ENCODE measurements around the gene DOCK4.
A peak's percentile ranks its signal among the peaks of the same experiment; 100 is the strongest.

DOCK4 gene

DNA sequence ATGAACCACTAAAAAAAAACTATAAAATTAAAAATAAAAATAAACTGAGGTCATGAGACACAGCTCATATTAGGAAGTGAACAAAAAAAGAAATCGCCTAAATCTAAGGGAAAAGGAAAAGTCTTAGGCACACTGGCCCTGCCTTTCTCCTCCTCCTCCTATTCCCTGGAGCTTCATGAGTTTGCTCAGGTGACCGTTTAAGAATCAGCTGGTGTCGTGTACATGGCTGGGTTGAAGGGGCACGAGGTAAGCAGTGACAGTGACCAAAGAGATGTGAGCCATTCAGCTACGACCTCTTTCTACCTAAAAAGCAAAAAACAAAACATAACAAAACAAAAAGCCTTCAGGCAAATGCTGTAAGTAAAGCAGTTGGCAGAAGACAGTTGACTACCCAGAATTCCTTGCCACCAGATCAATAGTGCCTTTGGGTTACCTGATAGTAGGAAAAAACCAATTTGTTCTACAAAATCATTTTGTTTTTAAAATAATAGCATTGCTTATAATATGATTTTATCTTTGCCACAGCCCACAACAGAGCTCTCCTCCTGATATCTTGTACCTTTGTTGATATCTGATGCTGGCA lies 135.4 kb downstream of the DOCK4 start:
- no peak for DNase-seq

DNA sequence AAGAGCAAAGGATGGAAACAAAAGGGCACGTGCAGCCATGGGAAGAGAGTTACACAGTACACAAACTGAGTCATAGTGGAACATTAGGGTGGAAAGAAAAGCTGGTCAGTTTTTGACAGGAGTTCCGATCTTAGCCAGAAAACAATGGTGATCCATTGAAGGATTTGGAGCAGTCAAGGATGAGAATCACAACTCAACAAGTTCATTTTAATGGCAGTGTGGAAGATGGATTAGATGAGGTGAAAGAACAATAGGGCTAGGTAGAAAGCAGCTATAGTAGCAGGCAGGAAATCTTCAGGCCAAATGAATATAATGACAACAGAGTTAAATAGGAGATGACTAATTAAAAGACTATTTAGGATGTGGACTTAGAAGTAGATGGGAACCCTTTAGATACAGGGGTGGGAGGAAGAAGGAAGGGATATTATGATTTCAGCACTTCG lies 136.3 kb downstream of the DOCK4 start:
- DNase-seq: no peak

DNA sequence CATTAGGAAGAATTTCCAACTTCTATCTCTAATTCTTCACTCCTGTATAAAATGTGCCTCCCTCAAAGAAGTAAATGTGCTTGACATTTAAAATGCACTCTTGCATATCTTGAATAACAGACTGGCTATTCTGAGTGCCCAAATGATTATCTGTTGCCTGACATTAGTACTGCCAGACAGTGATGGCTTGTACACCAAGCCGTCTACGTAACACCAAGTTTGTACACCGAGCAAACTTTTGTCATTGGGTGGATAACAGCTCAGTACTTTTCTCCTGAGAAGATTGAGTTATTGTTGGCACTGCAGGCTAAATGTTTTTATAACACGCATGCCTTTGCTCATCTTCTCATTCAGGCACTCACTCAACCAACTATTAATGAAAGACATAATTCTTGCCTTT lies 137.2 kb downstream of the DOCK4 start:
- no peak for DNase-seq

DNA sequence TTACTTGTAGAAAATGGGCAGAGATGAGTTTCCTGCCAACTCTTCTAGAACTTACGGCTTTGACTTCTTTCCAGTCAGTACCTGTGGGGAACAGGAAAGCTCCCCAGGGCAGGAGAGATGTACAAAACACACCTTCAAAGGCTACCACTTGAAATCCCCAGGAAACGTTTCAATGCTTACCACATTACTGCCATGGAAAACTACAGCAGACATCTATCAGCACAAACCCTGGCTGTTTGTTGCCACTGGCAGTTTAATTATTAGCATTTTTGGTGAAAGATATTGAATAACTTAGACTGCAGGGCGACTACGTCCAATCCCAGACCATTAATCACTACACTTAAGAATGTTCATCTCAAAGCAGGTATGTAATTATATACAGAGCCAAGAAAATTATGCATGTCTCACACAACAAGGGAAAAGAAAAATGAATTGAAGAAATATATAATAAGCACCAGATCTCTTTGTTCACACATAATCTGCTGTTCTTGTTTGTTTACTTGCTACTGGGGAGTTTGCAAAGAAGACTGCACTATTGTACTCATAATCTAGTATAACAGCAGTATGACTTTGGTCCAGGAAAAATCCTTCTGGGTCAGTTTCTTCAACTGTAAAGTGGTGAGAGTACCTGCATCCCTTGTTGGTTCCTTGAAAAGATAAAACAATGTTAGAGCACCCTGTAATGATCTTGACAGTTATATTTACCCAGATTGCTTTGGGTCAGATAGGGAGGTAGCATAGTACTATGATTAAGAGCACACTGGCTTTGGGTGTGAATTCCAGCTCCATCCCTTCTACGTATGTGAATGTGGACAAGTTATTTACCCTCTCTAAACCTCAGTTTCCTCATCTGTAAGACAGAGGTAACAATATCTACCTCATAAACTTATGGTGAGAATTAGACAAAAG lies 138.3 kb downstream of the DOCK4 start:
- no peak for DNase-seq

DNA sequence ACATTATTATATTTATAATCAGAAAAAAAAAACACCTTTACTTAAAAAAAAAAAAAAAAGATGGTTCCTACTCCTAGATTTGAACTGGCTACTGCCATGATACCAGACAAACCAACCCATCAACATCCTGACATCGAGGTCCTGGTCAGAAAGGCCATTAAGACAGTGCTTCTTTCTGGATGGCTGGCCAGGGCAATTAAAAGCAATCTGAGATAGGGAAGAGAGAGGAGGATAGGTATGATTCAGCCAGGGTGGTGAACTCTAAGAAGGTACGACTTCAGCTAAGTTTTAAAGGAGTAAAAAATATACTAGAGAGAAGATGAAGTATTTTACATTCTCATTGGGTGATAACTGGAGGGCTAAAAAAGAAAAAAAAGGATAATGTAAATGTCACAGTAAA lies 139.0 kb downstream of the DOCK4 start:
- no peak for DNase-seq

DNA sequence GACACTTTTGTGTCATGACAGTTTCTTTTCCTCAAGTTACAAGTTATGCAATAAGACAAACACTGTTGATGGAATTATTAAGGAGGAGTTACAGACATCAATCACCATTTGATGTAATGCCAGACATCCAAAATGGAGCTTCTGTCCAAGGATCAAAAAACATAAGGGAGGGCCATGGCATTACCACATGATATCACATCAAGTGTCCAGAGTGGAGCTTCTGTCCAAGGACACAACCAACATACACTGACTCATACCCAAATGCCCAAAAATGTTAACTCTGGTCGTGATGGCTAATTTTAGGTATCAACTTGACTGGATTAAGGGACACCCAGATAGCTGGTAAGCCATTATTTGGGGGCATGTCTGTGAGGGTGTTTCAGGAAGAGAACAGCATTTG lies 140.4 kb downstream of the DOCK4 start:
- DNase-seq: no peak

DNA sequence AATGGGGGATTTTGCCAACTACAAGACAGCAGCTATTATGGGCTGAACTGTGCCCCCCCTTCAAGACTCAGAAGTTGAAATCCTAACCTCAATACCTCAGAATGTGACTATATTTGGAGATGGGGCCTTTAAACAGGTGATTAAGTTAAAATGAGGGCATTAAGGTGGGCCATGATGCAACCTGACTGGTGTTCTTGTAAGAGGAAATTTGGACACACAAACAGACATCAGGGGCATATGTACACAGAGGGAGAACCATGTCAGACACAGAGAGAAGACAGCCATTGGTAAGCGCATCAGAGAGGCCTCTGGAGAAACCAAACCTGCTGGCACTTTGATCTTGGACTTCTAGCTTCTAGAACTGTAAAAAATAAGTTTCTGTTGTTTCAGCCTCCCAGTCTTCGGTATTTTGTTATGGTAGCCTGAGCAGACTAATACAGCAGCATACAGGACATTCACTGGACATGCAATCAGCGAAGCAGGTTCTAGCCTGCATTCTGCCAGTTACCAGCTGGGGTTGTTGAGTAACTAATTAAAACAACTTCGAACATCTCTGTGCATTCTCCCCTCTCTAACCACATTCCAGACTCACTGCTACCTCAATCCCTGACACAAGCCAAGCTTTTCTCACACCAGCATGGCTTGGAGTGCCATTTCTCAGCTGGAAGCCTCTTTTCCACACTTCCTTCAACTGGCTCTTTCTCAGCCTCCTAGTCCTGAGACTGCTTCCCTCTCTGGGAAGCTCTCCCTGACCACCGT lies 141.4 kb downstream of the DOCK4 start:
- DNase-seq: no peak

DNA sequence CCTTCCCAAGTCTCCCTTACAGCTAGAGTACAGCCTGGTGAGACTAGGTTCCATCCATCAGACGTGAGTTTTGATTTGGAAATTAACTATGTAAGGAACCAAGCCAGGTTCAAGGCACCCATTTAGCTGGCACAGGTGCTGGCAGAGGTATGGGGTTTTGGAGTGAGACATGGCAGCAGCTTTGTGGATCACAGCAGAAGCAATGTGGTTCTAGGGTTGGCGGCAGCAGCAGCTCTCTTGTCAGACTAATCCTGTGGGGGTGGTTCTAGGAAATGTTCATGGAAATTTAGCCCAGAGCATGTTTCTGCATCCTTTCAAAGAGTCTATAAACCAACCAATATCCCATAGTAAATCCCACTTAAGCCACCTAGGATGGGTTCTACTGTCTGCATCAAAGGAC lies 142.2 kb downstream of the DOCK4 start:
- no peak for DNase-seq

DNA sequence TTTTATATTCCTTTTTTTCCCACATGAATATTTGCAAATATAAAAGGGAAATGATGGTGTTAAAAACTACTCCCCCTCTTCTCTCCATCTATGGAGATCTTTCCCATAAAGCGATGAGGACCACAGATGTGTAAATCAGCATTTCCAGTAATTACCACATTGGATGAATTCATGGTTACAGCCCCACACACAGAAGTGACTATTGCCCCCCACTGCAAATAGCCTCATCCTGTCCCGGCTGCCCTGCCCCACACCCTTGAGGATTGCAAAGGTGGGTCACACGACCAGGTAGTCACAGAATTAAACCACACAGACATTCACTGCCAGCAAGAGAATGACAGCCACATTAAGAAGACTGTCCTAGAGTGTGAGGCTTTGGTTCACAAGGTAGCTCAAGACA lies 145.1 kb downstream of the DOCK4 start:
- no peak for DNase-seq

DNA sequence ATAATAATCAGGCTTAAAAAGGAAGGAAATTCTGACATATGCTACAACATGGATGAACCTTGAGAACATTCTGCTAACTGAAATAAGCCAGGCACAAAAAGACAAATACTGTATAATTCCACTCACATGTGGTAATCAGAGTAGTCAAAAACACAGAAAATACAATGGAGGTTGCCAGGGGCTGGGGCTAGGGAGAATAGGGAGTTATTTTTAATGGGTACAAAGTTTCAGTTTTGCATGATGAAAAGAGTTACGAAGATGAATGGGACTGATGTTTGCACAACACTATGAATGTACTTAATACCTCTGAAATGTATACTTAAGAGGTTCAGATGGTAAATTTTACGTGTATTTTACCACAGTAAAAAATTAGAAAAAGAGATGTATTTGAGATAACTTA lies 145.6 kb downstream of the DOCK4 start:
- DNase-seq: no peak

DNA sequence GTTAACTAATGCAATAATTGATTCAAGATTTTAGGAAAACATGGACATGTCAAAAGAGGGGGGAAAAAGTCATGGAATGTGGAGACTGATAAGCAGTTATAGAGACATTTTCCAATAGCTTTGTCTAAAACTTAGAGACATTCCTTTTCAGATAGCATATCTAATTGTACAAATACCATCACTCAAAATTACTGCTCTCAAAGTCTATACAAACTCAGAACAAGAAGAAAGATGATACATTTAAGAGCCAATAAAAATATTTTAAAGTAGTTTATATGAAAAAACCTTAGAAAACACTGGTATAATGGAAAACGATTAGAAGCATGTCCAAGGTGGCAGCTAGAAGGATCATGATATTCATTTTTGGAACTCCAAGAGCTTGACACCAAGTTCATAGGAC lies 146.5 kb downstream of the DOCK4 start:
- no peak for DNase-seq

DNA sequence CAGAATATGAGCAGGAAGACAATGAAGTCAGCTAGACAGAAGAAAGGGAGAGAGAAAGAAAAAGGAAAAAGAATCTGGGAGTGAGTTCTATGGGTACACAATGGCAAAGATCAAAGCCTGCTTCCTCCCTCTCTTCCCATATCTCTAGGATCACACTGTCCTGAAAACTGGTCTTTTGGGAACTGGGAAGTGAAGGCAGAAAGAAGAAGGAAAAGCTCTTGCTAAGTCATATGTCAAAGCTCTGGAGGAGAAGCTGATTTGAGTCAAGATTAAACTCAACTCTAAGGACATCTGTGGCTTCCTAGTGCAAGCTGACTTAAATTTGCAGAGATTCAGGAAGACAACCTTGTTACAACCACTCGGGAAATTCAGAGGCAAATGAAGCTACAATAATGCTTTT lies 147.5 kb downstream of the DOCK4 start:
- no peak for DNase-seq

DNA sequence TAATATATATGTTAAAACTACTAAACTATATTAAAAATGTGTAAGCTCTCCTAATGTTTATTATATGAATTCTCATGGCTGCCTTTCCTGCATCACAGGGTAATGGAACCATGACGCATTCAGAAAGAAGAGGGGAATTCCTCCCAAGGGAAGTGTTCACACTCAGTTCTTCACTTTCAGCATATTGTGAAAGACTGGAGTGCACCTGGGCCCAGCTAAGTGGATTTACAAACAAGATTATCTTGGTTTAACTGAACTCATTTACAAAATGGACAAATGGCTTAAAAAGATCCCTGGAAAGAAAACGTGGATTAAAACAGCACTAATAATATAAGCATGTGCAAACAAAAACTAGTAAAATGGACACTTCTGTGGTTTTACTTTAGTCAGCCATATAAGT lies 149.8 kb downstream of the DOCK4 start:
- peak; percentile 17 for DNase-seq

DNA sequence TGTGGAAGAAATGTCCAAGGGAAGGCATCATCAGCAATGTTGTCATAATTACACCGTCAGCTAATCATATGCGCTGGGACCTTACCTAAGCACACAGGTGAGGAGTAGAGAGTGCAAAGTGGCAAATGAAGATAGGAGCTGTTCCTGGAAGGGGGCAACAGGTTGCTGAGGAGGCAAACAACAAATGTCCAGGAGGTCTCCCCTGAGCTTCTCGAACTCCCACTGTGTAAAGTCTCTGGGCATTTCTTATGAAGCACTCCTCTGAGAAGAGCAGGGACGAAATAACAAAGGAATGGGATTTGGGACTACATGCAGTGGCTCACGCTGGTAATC lies 152.5 kb downstream of the DOCK4 start:
- no peak for DNase-seq

DNA sequence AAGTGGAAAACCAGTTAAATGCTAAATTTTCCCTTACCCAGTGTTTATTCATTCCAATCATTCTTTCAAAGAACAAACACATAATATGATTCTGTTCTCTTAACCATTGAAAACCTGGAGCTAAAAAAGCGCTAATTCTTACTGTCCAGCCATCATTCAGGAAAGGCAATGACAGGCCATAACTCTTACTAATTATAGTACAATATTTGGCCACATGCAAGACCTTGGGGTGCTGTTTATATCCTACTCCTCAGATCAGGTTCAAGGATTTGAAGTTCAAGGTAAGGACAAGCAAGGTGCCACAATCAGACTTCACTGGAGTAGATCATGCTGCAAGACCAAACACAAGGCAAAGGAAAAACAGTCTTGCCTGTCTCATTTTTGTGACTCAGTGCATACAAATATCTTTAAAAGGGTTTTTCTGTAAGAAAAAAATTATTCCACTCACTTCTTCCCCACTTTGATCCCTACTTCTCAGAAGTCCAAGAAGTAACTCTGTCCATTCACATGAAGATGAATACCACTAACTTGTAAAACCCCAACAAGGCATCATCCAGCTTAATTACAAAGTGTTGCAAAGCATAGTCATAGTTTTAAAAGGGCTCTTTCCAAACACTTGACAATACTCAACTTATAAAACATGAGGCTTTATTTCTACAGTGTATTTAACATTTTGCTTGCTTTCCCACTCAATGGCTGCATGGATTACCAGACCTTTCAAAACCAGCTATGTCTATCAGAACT lies 153.0 kb downstream of the DOCK4 start:
- no peak for DNase-seq

DNA sequence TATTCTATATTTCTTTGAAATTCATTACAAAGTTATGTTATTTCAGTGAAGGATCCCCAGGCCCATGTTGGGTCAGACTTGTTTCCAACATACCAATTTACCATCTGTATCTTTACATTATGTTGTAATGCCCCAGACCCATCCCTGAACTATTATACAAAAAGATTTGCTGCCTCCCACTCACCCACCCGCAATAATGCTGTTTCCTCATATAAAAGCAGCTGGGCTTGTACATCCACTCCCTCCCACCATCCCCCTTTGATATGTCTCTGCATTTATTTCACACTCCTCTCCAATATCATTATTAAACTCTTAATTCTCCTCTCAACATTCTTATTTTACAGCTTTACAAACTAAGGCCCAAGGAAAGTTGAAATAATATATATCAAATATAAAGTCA lies 153.7 kb downstream of the DOCK4 start:
- DNase-seq: no peak

DNA sequence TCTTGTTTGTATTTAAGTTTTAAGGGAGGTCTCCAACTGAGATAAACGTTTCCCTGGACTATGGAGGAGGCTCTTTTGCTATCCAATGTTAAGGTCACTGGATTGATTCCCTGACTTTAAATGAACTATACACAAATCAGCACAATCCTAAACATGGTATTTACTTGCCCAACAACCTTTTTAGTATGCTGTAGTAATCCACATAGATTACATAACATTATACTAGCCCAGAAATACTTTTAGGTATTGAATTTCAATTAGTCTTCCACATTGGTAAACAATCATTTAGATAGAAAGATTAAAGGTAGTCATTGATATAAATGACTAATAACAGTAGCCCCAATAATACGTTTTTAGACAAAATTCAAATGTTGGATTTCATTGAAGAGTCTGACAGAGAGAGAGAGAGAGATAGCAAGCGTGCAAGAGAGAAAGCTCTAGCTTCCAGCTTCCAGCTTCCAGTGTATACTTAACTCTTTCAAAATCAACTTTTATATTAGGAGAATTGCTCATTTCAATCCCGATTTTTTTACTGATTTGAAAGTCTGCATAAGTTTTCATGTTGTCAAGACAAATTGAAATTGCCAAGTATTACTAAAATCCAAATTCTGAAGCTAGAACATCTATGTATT lies 155.8 kb downstream of the DOCK4 start:
- no peak for DNase-seq

DNA sequence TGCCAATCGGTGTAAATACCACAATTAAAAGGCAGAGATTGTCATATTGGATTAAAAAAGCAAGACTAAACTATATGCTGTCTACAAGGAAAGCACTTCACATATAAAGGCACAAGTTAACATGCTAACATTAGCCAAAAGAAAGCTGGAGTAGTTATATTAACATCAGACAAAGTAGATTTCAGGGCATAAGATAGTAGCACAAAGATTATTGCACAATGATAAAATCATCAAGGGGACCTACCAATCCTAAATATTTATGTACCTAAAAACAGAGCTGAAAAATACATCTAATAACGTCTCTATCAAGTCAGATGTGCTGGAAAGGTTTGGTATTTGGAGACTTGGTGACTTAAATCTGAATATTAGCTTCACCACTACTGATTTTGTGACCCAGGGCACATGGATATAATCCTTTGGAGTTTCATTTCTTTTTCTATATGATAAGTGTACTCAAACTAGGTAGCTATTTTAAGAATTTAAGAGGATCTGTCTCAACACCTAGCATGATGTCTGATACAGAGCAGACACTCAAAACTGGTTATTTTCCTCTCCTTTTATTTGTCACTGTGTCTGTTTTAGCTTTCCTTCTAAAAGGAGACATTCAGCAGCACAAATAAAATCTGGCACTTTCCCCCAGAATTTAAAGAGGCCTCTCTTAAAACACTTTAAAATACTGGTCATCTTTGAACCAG lies 156.5 kb downstream of the DOCK4 start:
- no peak for DNase-seq

DNA sequence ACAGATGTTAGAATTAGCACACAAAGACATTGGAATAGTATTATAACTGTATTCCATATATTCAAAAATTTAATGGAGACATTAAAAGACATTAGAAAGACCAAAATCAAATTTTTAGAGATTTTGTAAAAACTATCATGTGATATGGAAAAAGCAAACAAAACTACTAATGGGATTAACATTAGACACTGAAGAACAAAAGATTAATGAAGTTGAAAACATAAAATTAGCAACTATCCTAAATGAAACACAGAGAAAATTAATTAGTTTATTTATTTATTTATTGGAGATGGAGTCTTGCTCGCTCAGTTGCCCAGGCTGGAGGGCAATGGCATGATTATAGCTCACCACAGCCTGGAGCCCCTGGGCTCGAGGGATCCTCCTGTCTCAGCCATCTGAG lies 158.8 kb downstream of the DOCK4 start:
- no peak for DNase-seq

DNA sequence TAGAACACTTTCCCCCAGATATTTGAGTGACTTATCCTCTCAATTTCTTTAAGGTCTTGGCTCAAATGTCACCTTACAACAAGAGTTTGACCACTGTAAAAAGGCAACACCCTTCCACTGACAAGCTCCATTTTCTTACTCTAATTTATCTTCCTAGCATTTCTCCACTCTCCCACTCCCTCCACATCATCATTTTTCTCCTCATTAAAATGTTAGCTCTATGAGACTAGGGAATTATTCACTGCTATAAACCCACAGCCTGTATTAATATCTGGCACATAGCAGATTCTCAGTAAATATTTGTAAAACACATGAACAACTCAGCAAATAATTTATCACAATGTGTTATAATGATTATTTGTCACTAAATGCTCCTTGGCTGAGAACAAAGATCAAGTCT lies 161.0 kb downstream of the DOCK4 start:
- no peak for DNase-seq

DNA sequence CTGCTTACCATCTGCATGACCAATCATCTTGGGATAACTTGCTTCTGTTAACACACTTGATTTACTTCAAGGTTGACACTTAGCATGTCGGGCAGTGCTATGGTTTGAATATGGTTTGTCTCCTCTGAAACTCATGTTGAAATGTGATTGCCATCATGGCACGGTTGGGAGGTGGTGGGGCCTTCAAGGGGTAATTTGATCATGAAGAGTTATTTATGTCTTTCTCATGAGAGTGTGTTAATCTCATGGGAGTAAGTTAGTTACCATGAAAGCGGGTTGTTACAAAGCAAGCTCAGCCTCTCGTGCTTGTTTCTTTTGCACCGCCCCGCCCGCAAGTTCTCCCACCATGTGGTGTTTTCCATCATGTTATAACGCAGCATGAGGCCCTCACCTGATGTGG lies 163.6 kb downstream of the DOCK4 start:
- DNase-seq: no peak

DNA sequence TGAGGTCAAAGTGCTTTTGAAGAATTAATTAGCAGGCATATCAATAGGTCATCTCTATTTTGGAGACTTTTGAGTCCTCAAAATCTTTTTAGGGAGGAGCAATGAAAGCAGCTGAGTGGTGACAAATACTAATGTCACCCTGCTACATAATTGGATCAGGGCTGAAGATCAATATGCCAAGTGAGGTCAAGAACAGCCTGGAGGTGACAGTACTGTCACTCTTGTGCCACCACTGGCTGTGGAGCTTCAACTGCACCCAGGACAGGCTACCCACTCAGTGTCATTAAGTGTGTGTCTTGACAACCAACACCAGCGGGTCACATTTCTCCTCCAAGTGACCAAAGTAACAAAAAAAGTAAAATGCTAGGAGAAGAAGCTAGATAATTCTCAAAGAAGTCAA lies 167.8 kb downstream of the DOCK4 start:
- no peak for DNase-seq
